GM18517 (cell line): Measurements from ENCODE around the gene RGS11.

Experiments used
- ATAC-seq: cut with Tn5 transposase; IDR thresholded peaks from one replicate; pipeline ENCODE4 v1.9.1; 2021; ENCODE audit warnings: mild to moderate bottlenecking, moderate library complexity; ENCODE audit not compliant: unreplicated experiment

RGS11 gene

GRCh38 chr16:275786-276232 is at the start of gene RGS11:
Gene RGS11 (minus strand): TSS chr16:275944. CDS start chr16:275911, 33 bp downstream.
- no peak for ATAC-seq

DNA sequence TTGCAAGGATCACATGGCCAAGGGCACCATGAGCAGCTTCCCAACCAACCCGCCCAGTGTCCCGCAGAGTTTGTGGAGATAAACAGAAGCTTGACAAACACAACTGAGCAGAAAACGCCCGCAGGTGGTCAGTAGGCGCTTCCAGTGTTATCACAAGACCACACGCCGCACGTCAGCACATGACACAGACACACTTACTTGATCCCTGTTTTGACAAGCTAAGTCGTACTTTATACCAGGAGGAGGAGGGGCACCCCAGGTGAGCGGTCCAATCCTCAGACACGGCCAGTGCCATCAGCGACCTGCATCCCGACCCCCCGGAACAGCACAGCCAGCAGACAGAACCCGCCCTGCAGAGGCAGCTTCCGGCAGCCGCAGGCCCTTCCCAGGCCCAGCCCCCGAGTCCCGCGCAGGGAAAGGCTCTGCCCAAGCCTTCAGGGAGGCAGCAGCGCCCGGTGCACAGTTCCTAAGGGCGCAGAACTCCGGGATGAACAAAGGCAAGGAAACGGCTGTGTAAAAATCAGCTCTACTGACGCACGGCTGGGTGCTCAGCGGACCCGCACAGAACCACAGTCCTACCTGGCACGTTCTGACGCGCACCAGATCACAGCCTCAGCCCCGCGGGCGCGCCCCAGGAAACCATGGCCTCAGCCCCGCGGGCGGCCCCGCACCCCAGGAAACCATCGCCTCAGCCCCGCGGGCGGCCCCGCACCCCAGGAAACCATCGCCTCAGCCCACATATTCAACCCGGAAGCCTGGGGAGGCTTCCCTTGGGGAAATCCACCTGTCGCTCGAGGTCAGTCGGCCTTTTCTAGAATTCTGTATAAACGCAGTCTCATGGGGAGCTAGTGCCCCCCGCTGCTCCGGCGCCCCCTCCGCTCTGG is 48.9 kb upstream of the RGS11 start:
- no peak for ATAC-seq

DNA sequence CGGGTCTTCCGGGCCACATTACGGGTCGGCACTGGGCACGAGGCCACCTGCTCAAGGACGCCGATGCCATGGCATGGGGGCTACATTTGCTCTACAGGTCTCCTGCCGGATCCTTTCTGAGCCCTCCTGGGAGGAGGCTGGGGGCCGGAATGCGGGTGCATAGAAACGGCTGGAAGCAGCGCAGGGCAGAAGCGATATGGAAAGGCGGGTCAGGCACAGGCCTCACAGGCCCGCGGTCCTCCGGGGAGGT is 48.4 kb upstream of the RGS11 start:
- ATAC-seq: no peak

DNA sequence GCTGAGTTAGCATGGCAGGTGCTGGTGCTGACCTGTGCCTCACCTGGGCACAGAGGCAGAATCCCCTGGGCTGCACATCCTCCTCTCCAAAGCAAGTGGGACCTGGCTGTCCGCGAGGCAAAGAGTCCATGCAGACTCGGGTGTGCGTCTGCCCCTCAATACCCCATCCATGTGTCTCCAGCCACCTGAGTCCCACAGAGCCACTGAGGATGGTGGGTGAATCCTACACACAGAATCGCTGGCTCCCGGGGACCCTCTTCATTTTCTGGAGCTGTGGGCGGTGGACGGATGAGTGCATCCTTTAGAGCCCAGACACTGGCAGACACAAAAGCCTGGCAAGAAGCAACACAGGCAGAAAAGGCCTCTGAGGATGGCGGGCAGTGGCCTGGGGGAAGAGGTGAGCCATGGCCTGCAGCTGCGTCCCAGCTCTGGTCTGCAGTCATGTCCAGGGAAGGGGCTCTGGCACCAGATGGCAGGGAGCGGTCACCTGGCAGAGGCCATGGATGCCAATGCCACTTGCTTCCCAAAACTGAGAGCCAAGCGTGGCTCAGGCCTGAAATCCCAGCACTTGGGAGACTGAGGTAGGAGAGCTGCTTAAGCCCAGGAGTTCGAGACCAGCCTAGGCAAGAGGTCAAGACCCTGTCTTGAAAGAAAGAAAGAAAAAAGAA is 46.9 kb upstream of the RGS11 start:
- no peak for ATAC-seq

DNA sequence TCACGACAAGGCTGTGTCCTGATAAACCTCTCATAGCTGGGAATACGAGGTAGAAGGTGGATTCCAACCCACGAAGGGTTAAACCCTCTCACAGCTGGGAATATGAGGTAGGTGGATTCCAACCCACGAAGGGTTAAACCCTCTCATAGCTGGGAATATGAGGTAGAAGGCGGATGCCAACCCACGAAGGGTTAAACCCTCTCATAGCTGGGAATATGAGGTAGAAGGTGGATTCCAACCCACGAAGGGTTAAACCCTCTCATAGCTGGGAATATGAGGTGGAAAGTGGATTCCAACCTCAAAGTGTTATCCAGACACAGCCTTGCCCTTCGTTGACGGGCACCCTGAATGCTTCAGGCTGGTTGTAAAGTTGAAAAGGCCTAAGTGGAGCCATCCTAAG is 45.8 kb upstream of the RGS11 start:
- no peak for ATAC-seq

- no peak for ATAC-seq
Observed at GRCh38 chr16:320206-320605, 44.5 kb upstream of the RGS11 start.

DNA sequence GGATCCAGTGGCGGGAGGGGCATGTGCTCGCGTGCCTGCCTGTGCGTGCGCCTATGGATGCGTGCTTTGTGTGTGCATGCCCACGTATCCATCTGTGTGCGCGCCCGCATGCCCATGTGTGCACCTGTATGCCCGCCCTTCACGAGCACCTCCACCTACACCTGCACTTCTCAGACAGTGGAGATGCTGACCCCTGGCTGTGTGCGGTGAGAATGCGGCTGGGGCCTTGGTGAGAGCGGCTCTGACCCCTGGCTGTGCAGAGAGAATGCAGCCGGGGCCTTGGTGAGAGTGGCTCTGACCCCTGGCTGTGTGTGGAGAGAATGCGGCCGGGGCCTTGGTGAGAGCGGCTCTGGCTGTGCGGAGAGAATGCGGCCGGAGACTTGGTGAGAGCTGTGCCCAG is 42.9 kb upstream of the RGS11 start:
- ATAC-seq: no peak

GRCh38 chr16:317583-317982 is 41.8 kb upstream of the RGS11 start:
- no peak for ATAC-seq

DNA sequence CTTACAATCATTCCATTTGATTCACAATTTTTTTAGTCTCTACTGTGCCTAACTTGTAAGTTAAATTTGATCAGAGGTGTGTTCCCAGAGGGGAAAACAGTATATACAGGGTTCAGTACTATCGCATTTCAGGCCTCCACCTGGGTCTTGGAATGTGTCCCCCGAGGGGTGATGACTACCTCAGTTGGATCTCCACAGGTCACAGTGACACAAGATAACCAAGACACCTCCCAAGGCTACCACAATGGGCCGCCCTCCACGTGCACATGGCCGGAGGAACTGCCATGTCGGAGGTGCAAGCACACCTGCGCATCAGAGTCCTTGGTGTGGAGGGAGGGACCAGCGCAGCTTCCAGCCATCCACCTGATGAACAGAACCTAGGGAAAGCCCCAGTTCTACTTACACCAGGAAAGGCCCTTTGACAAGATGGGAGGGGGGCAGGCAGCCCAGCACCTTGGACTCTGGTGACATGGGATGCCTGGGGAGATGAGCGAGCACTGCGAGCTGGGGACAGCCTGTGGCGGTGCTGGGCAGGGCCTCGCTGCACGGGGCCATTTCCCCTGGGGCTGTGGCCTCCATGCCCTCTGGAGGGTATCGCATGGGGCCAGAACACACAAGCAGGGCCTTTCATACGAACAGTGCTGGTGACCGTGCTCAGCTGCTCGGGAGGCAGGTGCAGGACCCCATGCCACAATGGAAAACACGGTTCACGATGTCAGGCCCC is 41.2 kb upstream of the RGS11 start:
- no peak for ATAC-seq

GRCh38 chr16:314795-315299 is 39.1 kb upstream of the RGS11 start:
- ATAC-seq: no peak

GRCh38 chr16:314351-314750 is 38.6 kb upstream of the RGS11 start:
- no peak for ATAC-seq

DNA sequence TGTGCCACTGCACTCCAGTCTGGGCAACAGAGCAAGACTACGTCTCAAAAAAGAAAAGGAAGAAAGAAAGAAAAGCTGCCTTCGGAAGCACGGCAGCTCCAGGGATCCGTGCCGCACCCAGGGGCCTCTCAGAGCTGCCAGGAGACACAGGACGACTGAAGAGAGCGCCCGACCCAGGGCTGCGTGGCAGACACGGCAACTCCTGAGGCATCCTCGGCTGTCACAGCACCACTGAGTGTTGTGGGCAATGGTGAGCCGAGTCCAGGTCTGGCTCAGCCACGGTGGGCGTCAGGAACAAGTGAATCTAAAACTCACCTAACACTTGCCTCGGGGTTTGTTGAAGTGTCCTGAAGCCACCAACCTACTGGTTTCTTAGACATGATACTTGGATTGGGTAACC is 36.0 kb upstream of the RGS11 start:
- no peak for ATAC-seq

DNA sequence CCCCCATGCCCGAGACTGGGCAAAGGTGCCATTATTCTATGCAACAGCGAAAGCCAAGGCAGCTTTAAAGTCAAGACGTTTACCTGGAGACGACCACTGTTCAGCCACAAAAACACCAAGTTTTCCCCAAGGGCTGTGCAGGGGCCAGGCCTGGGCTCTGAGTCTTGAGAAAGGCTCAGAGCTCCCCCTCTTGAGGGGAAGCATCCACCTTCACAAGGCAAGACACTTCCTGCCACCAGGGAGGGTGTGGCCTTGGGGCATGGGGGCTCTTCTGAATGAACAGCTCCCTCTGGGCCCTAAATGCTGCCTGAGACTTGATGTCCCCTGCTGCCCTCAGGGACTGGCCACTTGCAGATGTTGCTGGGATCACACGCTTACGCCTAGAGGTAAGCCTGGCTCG is 33.7 kb upstream of the RGS11 start:
- no peak for ATAC-seq

DNA sequence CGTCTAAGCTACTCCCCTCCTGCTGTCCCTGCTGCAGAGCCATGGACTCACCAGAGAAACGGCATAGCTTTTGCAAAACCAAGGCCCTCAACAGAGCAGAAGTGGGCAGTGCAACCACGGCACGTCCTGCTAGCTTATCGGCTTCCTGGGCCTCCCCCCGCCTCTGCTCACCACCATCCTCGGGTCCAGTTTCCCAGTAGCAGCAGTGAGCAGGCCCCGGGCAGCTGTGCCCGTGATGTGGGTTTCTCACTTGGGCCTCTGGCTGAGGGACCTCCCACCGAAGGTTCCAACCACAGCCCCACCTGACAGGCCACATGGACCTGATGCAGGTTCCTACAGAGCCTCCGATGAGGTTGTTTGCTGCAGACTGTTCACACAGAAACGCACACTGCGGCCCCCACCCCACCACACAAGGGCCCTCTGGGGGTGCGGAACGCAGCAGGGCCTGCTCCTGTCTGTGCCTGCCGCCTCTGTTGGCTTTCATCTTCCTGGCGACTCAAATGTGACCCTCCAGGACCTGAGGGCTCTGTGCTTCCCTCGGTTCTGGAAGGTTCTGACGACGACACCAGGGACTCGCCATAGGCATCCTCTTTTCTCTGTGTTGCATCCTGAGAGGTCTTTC is 32.1 kb upstream of the RGS11 start:
- ATAC-seq: no peak

DNA sequence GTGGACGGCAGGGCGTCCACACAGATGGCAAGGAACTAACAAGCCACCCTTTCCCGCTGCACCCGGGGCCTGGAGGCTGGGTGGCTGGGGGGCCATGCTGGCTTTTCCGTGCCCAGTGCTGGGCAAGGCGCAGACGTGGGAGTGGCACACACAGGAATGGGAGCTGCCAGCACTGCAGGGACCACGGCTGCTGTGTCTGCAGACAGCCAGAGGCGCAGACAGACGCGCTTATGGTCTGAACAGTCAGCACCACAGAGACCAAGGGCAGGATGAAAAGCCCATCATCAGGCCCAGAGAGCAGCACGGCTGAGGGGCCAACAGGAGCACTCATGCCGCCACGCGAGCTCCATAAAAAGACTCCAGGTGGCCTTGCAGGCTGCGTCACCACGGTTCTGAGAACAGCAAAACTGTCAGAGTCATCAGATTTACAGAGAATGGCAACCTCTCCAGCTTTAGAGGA is 31.2 kb upstream of the RGS11 start:
- no peak for ATAC-seq

GRCh38 chr16:305916-306626 is 30.3 kb upstream of the RGS11 start:
- no peak for ATAC-seq

- no peak for ATAC-seq
Observed at GRCh38 chr16:303760-304505, 28.2 kb upstream of the RGS11 start.

- no peak for ATAC-seq
Observed at GRCh38 chr16:301950-302349, 26.2 kb upstream of the RGS11 start.

DNA sequence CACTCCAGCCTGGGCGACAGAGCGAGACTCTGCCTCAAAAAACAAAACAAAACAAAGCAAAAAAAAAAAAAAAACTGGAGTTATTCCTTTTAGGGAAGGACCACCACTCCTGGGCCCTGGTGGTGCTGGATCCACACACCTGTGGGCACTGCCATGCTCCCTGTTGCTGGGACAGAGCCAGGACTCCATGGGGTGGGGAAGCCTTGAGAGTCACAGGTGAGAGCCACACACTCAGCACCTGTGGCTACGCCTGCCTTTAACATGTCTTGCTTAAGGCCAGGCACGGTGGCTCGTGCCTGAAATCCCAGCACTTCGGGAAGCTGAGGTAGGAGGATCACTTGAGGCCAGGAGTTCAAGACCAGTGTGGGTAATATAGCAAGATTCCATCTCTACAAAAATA is 25.5 kb upstream of the RGS11 start:
- ATAC-seq: no peak

DNA sequence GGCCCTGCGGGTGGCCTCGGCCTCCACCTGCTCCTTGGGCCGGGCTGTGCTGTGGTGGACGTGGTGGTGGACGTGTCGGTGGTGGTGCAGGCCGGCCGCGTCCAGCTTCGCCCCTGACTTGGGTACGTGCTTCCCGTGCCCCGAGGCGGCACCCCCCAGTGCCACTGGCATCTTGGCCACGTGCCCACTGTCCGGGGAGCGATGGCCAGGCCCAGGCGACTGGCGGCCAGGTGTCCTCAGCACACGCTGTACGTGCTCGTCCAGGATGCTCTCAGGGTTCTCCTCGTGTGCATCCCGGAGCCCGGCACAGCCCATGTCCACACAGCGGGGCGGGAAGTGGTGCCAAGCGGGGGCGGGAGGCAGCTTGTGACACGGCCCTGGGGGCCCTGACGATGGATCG is 22.1 kb upstream of the RGS11 start:
- ATAC-seq: no peak
